Pancreas (tissue), 10 donors: ENCODE measurements around the gene EPN3. TPM values are rescaled to one million over a fixed set of nuclear protein-coding genes. Genes with fewer than 3 reads are reported as not detected.

ENCODE experiments used
- ATAC-seq, 4 donors: fragments of 200-7000 bp; cut with Tn5 transposase; one replicate each; pipeline versions ENCODE4 v1.8.0 to v1.9.1; 2020; ENCODE audit warnings: mild to moderate bottlenecking in 4 of 4, moderate library complexity in 4 of 4
- DNase-seq, 6 donors: peaks; one replicate each; pipeline ENCODE4 v3.0.0-alpha.2; 2020
- FAIRE-seq: peaks from 2 replicates; lab custom pipeline; 2012; peaks lifted over from hg19 to GRCh38; lab: Jason Lieb, UNC
- H3K27ac ChIP-seq, 4 donors: fragments of 200-600 bp; sonication (generic); 1 replicate in 3 of 4; 2 replicates in 1 of 4; pipeline versions ENCODE4 v1.5.0 to v1.8.0; 2020
- H3K27me3 ChIP-seq, 4 donors: fragments of 200-600 bp; one replicate each; pipeline ENCODE4 v1.8.0; 2021
- H3K36me3 ChIP-seq, 3 donors: fragments of 200-600 bp; sonication (generic) in 1 of 3; one replicate each; pipeline versions ENCODE4 v1.5.0 to v1.8.0; 2020 to 2021
- H3K4me1 ChIP-seq, 3 donors: fragments of 200-600 bp; one replicate each; pipeline ENCODE4 v1.8.0; 2021
- H3K4me3 ChIP-seq, 4 donors: fragments of 200-600 bp; sonication (generic) in 2 of 4; one replicate each; pipeline versions ENCODE4 v1.5.0 to v1.8.0; 2020 to 2021
- H3K9me3 ChIP-seq, 4 donors: fragments of 200-600 bp; one replicate each; pipeline ENCODE4 v1.8.0; 2021
- WGBS, 2 donors: extraction: QIAGEN DNeasy Blood & Tissue Kit; methylation state at CpG; one replicate each; pipeline ENCODE4 v1.1.7; 2013; 5-methylcytosine and 5-hydroxymethylcytosine counted together
- intact Hi-C, 3 donors: fragments of 100-400 bp; cut with DNase I; formaldehyde crosslinking; loops; one replicate each; pipeline versions ENCODE4 v1.11.1 to v1.14.2; 2022
- polyA plus RNA-seq, 2 donors: library from polyadenylated mRNA; stranded (reverse); fragments of 200-250 nt; gene quantifications; one replicate each; pipeline ENCODE4 v1.2.3, GENCODE V29; 2013
- total RNA-seq, 6 donors: library from RNA; stranded (reverse); fragmentation: NEBNext Ultra II Directional in 4 of 6; extraction: Animal tissue kit (Norgen Biotek cat#: 25700) in 4 of 6; gene quantifications; one replicate each; pipeline versions ENCODE4 v1.2.1 to v1.2.4, GENCODE V29; 2021 to 2023
- TF ChIP-seq, protein P1 (sequence below), 4 donors: fragments of 200-600 bp; sonication (generic) in 3 of 4; IDR thresholded peaks; one replicate each; pipeline versions ENCODE4 v1.5.0 to v1.8.0; 2021; ENCODE audit warnings: antibody characterized with exemption in 4 of 4
- donor health status: healthy with polysubstance abuse.
- donor health status: DM: no; HTN: no; CAD: no; lungs with moderate emphysema.
- donor health status: DM: no; HTN: no; CAD: no.
- donor health status: control.
- donor health status: control.
- donor health status: Bipolar disorder and iron deficiency.
- donor health status: DM: yes; HTN: yes; CAD: no.
- donor health status: DM: no; HTN: no; CAD: no.
- donor health status: DM: no; HTN: no; CAD: no.
- donor health status: DM: yes; HTN: yes; CAD: no.

Gene EPN3
- total and polyA plus RNA-seq, 8 donors = 6.9 to 30.2 (median 12.7) TPM

DNA sequence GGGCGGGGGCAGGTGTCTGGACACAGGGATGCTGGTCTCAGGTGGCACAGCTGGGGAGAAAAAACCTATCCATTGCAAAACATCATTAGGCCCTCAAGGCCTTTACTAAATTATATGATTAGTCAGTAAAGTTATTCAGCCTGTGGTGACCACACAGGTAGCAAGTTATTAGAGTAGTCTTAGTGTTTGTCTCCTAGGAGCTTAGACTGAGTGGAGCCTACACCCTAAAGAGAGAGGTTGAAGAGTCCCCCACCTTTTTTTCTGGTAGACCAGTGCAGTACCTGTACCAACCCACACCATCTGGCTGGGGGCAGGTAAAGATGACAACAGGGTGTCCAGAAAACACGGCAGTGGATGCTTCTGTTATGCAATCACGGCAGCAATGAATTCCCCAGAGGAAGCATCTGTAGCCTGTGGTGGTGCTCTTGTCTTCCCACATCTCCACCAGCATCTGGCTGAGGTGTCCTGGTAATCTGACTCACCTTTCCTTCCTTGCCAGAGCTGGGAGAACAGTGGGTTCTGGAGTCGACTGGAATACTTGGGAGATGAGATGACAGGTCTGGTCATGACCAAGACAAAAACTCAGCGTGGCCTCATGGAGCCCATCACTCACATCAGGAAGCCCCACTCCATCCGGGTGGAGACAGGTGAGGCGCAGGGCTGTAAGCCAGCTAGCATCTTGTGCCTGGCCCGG is 13.2 kb upstream of the EPN3 start:
- H3K27ac ChIP-seq = peak overlapping the region in 3 of 4 donors; percentile 2 to 48 (median 5)
- intact Hi-C loops = no loop called here
- DNase-seq (peak in 1 of 6 donors; percentile 11), ATAC-seq (peak in 2 of 4 donors; percentile 4 to 9), FAIRE-seq (no peak)
- no peaks in the 10 kb centered on the region for H3K27me3 ChIP-seq
- H3K36me3 ChIP-seq = no peaks in the 10 kb centered on the region
- TF ChIP-seq, protein P1, sequence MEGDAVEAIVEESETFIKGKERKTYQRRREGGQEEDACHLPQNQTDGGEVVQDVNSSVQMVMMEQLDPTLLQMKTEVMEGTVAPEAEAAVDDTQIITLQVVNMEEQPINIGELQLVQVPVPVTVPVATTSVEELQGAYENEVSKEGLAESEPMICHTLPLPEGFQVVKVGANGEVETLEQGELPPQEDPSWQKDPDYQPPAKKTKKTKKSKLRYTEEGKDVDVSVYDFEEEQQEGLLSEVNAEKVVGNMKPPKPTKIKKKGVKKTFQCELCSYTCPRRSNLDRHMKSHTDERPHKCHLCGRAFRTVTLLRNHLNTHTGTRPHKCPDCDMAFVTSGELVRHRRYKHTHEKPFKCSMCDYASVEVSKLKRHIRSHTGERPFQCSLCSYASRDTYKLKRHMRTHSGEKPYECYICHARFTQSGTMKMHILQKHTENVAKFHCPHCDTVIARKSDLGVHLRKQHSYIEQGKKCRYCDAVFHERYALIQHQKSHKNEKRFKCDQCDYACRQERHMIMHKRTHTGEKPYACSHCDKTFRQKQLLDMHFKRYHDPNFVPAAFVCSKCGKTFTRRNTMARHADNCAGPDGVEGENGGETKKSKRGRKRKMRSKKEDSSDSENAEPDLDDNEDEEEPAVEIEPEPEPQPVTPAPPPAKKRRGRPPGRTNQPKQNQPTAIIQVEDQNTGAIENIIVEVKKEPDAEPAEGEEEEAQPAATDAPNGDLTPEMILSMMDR (IDR thresholded peaks at IDR 0.05) = no peak
- no peak overlapping the region for H3K4me3 ChIP-seq
- H3K4me1 ChIP-seq = peaks cover 0 to 13% (median 0%) of the 10 kb centered on the region in 3 donors
- H3K9me3 ChIP-seq = no peaks in the 10 kb centered on the region
- WGBS, 2 donors = 89 to 94% methylated on average over 8 of the region's 8 CpGs

DNA sequence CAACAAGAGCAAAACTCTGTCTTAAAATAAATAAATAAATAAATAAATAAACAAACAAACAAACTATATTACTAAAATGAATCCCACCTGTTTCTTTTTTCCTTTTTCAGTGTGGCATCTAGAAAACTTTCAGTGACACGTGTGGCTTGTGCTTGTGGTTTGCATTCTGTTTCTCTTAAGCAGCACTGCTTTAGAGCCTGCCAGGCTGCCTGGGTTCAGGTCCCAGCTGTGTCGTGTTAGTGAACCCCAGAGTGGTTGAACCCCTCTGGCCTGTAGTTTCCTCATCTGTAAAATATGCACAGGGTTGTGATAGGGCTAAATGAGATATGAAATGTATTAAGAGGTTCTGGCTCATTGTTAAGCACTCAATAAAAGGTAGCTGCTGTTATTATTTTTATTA is 12.1 kb upstream of the EPN3 start:
- no peak for DNase-seq
- no peak for FAIRE-seq
- TF ChIP-seq, protein P1 (IDR thresholded peaks at IDR 0.05) = no peak
- intact Hi-C loops = no loop called here
- no peak for ATAC-seq
- WGBS, 2 donors = 84 to 92% methylated on average over 2 of the region's 2 CpGs
- Histone ChIP-seq H3K27ac (no peak overlapping the region), H3K9me3 (no peaks in the 10 kb centered on the region), H3K4me1 (peaks cover 0 to 13% (median 0%) of the 10 kb centered on the region in 3 donors), H3K36me3 (no peaks in the 10 kb centered on the region), H3K27me3 (no peaks in the 10 kb centered on the region), H3K4me3 (no peak overlapping the region)

DNA sequence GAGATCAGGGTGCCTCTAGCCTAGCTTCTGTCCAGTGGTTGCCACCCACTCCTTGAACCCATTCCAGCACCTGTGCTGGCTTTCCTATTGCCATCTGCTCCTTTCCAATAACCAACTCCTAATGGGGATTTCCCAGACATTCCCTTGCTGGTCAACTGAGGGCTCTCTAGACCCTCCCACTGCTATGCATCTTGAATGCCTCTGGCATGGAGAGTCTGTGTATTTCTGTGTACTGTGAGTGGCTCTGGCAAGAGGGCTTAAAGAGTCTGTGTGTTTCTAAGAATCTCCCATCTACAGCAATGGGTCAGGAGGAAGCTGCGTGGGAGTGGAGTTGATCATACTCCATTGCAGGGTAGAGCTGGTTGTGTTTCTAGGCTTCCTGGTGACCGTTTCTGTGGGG is 11.0 kb upstream of the EPN3 start:
- intact Hi-C loops = no loop called here
- DNase-seq (no peak), ATAC-seq (peak in 1 of 4 donors; percentile 48), FAIRE-seq (no peak)
- TF ChIP-seq, protein P1 (IDR thresholded peaks at IDR 0.05) = no peak
- 68 to 88% methylated on average over 2 of the region's 2 CpGs for WGBS, 2 donors
- no peaks in the 10 kb centered on the region for H3K36me3 ChIP-seq
- no peaks in the 10 kb centered on the region for H3K9me3 ChIP-seq
- H3K4me1 ChIP-seq = peaks cover 0 to 13% (median 0%) of the 10 kb centered on the region in 3 donors
- no peaks in the 10 kb centered on the region for H3K27me3 ChIP-seq
- H3K4me3 ChIP-seq = no peak overlapping the region
- no peak overlapping the region for H3K27ac ChIP-seq

DNA sequence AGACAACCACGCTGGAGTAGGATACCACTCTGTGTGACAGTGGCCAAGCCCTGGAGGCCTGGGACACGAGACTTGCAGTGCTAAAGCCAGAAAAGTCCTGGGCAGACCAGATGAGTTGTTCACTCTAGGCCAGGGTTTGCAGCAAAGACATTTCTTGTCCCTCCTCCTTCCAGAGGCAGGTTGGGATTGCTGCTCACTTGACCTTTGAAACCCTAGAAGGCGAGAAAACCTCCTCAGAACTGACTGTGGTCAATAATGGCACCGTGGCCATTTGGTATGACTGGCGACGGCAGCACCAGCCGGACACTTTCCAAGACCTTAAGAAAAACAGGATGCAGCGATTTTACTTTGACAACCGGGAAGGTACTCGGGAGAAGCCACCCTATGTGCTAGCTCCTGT is 9.8 kb upstream of the EPN3 start:
- no peak overlapping the region for H3K4me3 ChIP-seq
- intact Hi-C loops = no loop called here
- no peaks in the 10 kb centered on the region for H3K36me3 ChIP-seq
- DNase-seq (no peak), ATAC-seq (no peak), FAIRE-seq (no peak)
- TF ChIP-seq, protein P1 (IDR thresholded peaks at IDR 0.05) = no peak
- no peaks in the 10 kb centered on the region for H3K9me3 ChIP-seq
- H3K27me3 ChIP-seq = no peaks in the 10 kb centered on the region
- peaks cover 0 to 13% (median 0%) of the 10 kb centered on the region in 3 donors for H3K4me1 ChIP-seq
- WGBS, 2 donors = 92 to 93% methylated on average over 10 of the region's 10 CpGs
- no peak overlapping the region for H3K27ac ChIP-seq

DNA sequence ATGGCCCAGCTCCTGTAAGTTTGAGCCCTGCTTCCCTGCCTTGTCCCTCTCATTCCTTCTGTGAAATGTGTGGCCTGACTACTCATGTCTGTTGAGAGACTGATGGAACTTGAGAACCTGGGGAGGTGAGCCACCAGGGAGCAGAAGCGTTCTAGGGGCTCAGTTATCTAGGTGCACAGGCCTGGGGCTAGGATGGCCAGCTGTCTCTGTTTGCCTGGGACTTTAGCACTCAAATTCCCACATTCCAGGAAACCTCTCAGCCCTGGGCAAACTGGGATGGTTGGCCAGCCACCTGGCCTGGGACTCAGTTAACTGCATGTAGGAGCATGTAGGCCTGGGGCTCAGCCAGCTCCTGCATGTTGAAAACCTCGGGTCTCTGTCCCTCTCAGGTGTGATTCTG is 9.3 kb upstream of the EPN3 start:
- WGBS, 2 donors = 72 to 80% methylated on average over 2 of the region's 2 CpGs
- TF ChIP-seq, protein P1 (IDR thresholded peaks at IDR 0.05) = no peak
- Histone ChIP-seq H3K9me3 (no peaks in the 10 kb centered on the region), H3K4me3 (no peak overlapping the region), H3K36me3 (no peaks in the 10 kb centered on the region), H3K4me1 (peaks cover 0 to 11% (median 0%) of the 10 kb centered on the region in 3 donors), H3K27me3 (no peaks in the 10 kb centered on the region), H3K27ac (no peak overlapping the region)
- intact Hi-C loops = no loop called here
- FAIRE-seq = no peak
- no peak for ATAC-seq
- no peak for DNase-seq
